Lung (tissue), 12 donors: Measurements from ENCODE around the gene SAMD9L. TPM values are rescaled to one million over a fixed set of nuclear protein-coding genes. Genes with fewer than 3 reads are reported as not detected.

ENCODE experiments used
- ATAC-seq: fragments of 200-7000 bp; cut with Tn5 transposase; one replicate; pipeline ENCODE4 v1.9.1; 2020; ENCODE audit warnings: moderate number of reproducible peaks; ENCODE audit not compliant: insufficient read depth, low FRiP score
- DNase-seq, 3 donors: peaks; one replicate each; pipeline ENCODE4 v3.0.0-alpha.2; 2013 to 2017
- H3K27ac ChIP-seq, 2 donors: one replicate each; pipeline ENCODE4 v1.5.1; 2013; ENCODE audit warnings: mild to moderate bottlenecking in 2 of 2, moderate library complexity in 2 of 2, control low read depth in 1 of 2, inconsistent platforms in 1 of 2, low read depth in 1 of 2, low read length in 1 of 2
- H3K27me3 ChIP-seq, 3 donors: one replicate each; pipeline ENCODE4 v1.5.1; 2013; ENCODE audit warnings: low read length in 2 of 3; ENCODE audit not compliant: control insufficient read depth in 3 of 3, insufficient read depth in 3 of 3
- H3K36me3 ChIP-seq, 4 donors: one replicate each; pipeline ENCODE4 v1.5.1; 2013; ENCODE audit warnings: low read length in 4 of 4, mild to moderate bottlenecking in 1 of 4, moderate library complexity in 1 of 4; ENCODE audit not compliant: control insufficient read depth in 4 of 4, insufficient read depth in 4 of 4
- H3K4me1 ChIP-seq, 5 donors: one replicate each; pipeline ENCODE4 v1.5.1; 2013; ENCODE audit warnings: low read length in 5 of 5, mild to moderate bottlenecking in 2 of 5, moderate library complexity in 1 of 5; ENCODE audit not compliant: control insufficient read depth in 5 of 5, insufficient read depth in 5 of 5
- H3K4me3 ChIP-seq: one replicate; pipeline ENCODE4 v1.5.1; 2013; ENCODE audit warnings: mild to moderate bottlenecking, control low read depth, moderate library complexity
- H3K9ac ChIP-seq, 2 donors: one replicate each; pipeline ENCODE4 v1.5.1; 2013; ENCODE audit warnings: low read length in 2 of 2, control low read depth in 1 of 2; ENCODE audit not compliant: insufficient read depth in 1 of 2
- H3K9me3 ChIP-seq, 4 donors: one replicate each; pipeline ENCODE4 v1.5.1; 2013; ENCODE audit warnings: low read length in 3 of 4, mild to moderate bottlenecking in 1 of 4, moderate library complexity in 1 of 4; ENCODE audit not compliant: control insufficient read depth in 4 of 4, insufficient read depth in 3 of 4
- CTCF ChIP-seq: IDR thresholded peaks from 2 replicates; pipeline ENCODE4 v1.5.1; 2012; ENCODE audit warnings: mild to moderate bottlenecking; ENCODE audit errors: control extremely low read depth, extremely low read depth
- WGBS, 2 donors: extraction: QIAGEN DNeasy Blood & Tissue Kit; methylation state at CpG; one replicate each; pipeline ENCODE4 v1.1.7; 2013; 5-methylcytosine and 5-hydroxymethylcytosine counted together
- polyA plus RNA-seq, 2 donors: library from polyadenylated mRNA; stranded (reverse); fragments of 200-250 nt; gene quantifications; one replicate each; pipeline ENCODE4 v1.2.1, GENCODE V29; 2013
- total RNA-seq, 2 donors: library from RNA; depleted of rRNA in 1 of 2; stranded (reverse); fragments of >200 nt in 1 of 2; gene quantifications; one replicate each; pipeline ENCODE4 v1.2.1, GENCODE V29; 2014 to 2021
- donor health status: control.
- donor health status: control.
- donor health status: Bipolar disorder and iron deficiency.
- donor health status: healthy.
- donor health status: DM: yes; HTN: yes; CAD: no.

The SAMD9L gene
- total and polyA plus RNA-seq, 4 donors: 6.4 to 23.9 (median 18.5) TPM

GRCh38 chr7:93178213-93178612 is 30.0 kb upstream of the SAMD9L start:
- H3K27ac ChIP-seq: no peak overlapping the region
- no peak for ATAC-seq
- H3K4me1 ChIP-seq: no peaks in the 10 kb centered on the region
- H3K36me3 ChIP-seq: no peaks in the 10 kb centered on the region
- no peak for TF ChIP-seq CTCF
- H3K27me3 ChIP-seq: no peaks in the 10 kb centered on the region
- 21 to 22% methylated on average over 3 of the region's 3 CpGs for WGBS, 2 donors
- H3K4me3 ChIP-seq: no peak overlapping the region
- H3K9me3 ChIP-seq: no peaks in the 10 kb centered on the region
- peak in 2 of 3 donors; percentile 6 to 13 for DNase-seq
- no peak overlapping the region for H3K9ac ChIP-seq

GRCh38 chr7:93176992-93177580 is 28.9 kb upstream of the SAMD9L start:
- no peak for TF ChIP-seq CTCF
- no peak for ATAC-seq
- 41 to 49% methylated on average over 2 of the region's 2 CpGs for WGBS, 2 donors
- Histone ChIP-seq H3K27ac (no peak overlapping the region), H3K9me3 (peaks cover 0 to 2% (median under 1%) of the 10 kb centered on the region in 4 donors), H3K4me3 (no peak overlapping the region), H3K4me1 (no peaks in the 10 kb centered on the region), H3K36me3 (no peaks in the 10 kb centered on the region), H3K9ac (no peak overlapping the region), H3K27me3 (no peaks in the 10 kb centered on the region)
- DNase-seq: no peak

GRCh38 chr7:93175219-93175618 is 27.0 kb upstream of the SAMD9L start:
- TF ChIP-seq CTCF: no peak
- Histone ChIP-seq H3K27ac (no peak overlapping the region), H3K4me1 (no peaks in the 10 kb centered on the region), H3K27me3 (no peaks in the 10 kb centered on the region), H3K4me3 (no peak overlapping the region), H3K9ac (no peak overlapping the region), H3K9me3 (peaks cover 0 to 13% (median 9%) of the 10 kb centered on the region in 4 donors), H3K36me3 (no peaks in the 10 kb centered on the region)
- WGBS, 2 donors: 93 to 95% methylated on average over 2 of the region's 2 CpGs
- ATAC-seq (no peak), DNase-seq (no peak)

- Histone ChIP-seq H3K27ac (no peak overlapping the region), H3K36me3 (no peaks in the 10 kb centered on the region), H3K4me1 (no peaks in the 10 kb centered on the region), H3K9ac (no peak overlapping the region), H3K4me3 (no peak overlapping the region), H3K9me3 (peaks cover 0 to 14% (median 12%) of the 10 kb centered on the region in 4 donors), H3K27me3 (no peaks in the 10 kb centered on the region)
- no peak for ATAC-seq
- no peak for DNase-seq
- TF ChIP-seq CTCF: no peak
- WGBS, 2 donors: 77 to 82% methylated on average over 2 of the region's 2 CpGs
Observed at GRCh38 chr7:93172683-93173082, 24.5 kb upstream of the SAMD9L start.
